Non-pigmented ciliary epithelial cell (primary cell): ENCODE data around the gene SESTD1.
"Not testable (repeated sequence)": the region's sequence is repeated elsewhere in the genome, so short reads cannot be mapped to it uniquely, and the experiment has no call there.

Source experiments
- DNase-seq: peaks from one replicate; pipeline ENCODE4 v3.0.0-alpha.2; 2010; ENCODE audit warnings: low read depth

Gene SESTD1

DNA sequence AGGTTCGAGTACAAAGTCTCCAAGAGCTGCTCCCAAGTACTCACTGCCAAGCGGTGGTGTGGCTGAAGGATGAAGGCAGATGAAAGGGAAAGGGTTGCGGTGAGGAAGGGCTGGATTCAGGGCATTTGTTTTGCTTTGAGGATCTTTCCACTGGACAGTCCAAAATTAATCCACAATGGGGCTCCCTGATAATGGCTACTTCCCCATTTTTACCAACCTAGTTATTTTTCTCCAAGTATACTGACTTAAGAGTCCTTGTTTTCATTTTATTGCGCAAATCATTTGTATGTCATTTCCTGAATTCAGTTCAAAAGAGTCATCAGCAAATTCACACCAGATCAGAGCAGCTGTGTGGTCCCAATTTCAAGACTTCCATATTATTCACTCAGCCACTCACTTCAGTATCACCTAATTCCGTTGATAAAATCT is 464 bp upstream of the SESTD1 start:
- peak; percentile 47 for DNase-seq

DNA sequence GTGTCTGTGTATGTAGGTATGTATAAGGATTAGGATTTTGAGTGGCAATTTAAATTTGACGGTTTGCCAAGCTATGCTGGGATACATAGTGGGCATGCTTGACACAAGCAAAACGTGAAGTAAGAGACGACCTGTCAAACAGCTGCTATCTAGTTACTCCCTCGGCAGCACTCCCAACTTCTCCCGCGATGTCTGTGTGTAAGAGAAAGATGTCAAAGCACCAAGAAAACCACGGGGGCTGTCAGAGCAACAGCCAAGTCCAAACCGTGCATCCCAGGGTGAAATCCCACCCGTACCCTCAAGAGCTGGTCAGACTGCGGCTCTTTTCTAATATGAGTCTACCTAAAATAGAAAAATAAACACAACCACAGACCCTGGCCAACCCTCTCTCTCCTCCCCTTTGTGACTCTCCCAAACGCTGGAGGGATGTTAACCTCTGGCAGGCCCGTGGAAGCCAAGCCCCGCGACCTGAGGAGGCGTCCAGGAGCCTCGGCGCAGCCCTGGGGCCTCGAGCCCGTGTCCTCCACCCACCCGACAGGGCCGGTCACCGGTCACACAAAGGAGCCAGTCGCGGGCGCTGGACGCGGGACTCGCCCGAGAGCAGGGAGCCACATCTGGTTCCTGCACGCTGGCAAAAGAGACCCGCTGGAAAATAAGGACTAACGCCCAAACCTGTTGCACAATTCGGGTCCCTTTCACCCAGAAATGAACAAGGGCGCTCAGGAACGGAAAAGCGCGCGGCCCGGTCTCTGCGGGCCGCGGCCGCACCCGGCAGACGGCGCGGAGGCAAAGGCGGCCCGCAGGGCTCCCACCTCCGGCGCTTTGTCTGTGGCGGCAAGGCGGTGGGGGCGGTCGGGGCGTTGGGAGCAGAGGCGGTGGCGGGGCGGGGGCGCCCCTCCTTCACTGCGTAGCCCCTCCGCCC is 925 bp downstream of the SESTD1 start:
- DNase-seq = no peak

DNA sequence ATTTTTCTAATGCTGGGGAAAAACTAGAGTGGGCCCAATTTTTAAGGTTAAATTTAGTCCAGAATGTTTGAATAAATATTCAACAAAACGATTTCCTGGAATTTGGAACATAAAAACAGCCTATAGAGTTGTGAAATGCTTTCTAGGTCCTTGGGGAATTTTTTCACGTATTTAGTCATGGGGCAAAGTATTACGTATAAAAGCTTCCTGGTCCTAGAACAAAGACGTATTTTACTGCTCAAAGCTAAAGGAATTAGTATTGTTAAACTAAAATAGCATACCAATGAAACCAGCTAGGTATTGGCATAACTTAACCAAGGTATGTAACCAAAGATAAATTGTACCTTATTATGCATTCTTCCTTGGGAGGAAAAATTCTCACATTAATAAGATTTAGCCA is 1.6 kb downstream of the SESTD1 start:
- no peak for DNase-seq

DNA sequence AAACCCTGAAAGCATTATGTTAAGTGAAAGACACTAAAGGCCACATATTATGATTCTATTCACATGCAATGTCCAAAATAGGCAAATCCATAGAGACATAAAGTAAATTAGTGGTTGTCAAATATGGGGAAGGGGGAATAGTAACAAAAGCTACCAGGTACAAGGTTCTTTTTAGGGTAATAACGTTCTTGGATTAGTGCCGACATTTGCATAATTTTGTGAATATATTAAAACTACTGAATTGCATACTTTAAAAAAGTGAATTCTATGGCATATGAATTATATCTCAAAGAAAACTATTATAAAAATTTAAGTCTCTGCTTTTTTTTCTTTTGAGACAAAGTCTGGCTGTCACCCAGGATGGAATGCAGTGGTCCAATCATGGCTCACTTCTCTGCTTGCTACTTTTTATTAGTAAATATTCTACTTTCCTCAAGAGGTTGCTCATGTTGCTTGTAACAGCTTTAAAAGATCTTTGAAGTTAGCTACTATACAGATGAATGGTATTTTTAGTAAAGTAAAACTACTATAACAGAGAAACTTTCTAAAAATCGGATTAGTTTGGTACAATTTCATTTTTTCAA is 2.5 kb downstream of the SESTD1 start:
- no peak for DNase-seq

DNA sequence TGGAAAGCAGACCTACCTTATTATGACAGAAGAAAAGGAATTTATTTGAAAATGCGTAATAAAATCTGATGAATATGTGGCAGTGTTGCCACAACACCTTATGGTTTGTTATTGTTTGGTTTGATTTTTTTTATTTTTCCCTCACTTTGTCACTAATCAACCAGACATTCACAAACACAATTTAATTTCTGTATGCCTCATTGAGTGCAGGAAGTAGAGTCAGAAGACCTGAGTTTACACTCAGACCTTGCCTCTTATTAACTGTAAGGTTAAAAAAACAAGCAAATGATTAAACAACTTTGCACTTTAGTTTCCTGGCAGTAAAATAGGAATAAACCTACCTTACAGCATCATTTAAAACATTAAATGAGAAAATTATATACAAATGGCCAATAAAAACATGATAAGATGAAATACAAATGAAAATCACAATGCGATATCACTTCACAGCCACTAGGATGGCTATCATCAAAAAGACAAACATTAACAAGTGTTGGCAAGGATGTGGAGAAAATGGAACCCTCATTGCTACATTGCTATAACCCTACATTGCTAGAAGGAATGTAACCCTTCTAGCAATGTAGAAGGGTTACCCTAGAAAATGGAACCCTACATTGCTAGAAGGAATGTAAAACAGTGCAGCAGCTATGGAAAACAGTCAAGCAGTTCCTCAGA is 3.3 kb downstream of the SESTD1 start:
- no peak for DNase-seq

DNA sequence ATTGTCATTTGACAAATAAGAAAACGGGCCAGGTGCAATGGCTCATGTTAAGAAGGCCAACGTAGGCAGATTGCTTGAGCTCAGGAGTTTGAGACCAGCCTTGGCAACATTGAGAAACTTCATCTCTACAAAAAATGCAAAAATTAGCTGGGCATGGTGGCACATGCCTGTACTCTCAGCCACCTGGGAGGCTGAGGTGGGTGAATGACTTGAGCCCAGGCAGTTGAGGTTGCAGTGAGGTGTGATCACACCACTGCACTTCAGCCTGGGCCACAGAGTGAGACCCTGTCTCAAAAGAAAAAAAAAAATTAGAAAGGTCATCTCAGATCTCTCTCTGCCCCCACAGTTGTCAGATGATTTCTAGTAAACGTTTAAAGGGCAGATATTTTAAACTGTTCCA is 4.4 kb downstream of the SESTD1 start:
- DNase-seq = no peak

DNA sequence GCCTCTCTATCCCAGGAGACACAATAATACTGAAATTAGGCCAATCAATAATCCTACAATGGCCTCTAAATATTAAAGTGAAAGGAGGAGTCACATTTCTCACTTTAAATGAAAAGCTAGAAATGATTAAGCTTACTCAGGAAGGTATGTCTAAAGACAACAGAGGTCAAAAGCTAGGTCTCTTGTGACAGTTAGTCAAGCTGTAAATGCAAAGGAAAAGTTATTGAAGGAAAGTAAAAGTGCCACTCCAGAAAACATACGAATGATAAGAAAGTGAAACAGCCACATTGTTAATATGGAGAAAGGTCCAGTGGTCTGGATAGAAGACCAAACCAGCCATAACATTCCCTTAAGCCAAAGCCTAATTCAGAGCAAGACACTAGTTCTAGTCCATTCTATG is 9.5 kb downstream of the SESTD1 start:
- DNase-seq = no peak

DNA sequence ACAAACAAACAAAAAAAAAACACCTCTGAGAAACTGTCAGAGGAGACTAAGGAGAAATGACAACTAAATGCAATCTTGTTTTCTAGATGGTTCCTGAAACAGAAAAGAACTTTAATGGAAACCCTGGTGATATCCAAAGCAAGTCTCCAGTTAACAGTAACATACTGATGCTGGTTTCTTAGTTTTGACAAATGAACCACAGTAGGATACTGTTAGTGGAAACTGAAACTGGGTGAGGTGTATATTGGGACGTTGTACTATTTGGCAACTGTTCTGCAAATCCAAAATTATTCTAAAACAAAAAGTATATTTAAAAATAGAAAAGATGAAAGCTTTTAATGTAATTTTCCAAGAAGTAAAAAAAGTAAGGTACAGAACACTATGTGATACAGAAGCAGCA is 11.4 kb downstream of the SESTD1 start:
- no peak for DNase-seq

DNA sequence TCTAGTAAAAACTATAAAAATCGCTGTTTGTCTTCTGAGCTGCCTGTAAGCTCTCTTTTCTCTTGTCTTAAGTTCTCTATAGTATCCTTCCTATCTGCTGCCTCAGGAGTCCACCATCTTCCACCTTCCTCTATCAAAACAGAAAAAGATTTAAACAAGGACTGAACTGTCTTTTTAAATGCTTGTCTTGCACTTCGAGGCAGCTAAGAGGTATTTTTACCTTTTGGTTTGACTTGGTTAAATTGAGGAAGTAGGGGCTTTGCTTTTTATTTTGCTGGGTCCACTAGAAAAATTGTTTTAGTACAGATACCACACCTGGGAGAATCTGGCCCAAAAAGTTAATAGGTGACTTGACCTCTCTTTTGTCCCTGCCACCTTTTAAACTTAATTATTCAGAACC is 12.2 kb downstream of the SESTD1 start:
- no peak for DNase-seq

DNA sequence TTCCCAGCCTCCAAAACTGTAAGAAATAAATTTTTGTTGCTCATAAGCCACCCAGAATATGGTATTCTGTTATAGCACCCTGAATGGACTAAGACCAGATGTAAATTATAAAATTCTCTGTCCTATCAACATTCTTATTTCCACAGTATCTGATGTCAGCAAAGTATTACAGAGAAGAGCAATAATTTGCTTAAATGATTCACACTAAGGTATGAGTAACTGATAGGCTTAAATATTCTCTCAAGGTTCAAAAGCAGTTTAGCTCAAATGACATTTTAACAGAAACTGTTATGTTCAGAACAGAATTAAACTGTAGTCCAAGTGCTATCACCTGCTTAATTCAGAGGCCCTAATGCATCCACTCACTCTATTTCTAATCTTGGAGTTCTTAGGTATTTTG is 12.8 kb downstream of the SESTD1 start:
- DNase-seq = no peak

DNA sequence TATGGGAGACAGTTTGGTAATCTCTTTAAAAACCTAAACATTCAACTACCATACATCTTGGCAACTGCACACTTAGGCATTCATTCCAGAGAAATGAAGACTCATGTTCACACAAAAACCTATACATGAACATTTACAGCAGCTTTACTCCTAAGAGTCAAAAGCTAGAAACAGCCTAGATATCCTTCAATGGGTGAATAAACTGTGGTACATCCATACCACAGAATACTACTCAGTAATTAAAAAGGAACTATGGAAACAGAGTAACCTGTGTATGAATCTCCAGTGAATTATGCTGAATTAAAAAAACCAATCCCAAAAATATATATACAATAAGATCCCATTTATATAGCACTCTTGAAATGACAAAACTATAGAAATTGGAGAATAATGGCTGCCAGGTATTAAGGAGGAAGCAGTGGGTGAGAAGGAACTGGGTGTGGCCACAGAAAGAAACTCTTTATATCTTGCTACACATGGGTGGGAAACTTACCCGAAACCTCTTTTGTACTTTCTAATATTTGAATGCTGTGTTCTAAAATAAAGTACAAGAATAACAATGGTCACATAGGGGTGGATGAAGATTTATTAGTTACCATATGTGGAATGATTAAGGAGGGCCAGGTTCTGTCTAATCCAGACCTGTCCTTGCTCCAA is 13.7 kb downstream of the SESTD1 start:
- no peak for DNase-seq

DNA sequence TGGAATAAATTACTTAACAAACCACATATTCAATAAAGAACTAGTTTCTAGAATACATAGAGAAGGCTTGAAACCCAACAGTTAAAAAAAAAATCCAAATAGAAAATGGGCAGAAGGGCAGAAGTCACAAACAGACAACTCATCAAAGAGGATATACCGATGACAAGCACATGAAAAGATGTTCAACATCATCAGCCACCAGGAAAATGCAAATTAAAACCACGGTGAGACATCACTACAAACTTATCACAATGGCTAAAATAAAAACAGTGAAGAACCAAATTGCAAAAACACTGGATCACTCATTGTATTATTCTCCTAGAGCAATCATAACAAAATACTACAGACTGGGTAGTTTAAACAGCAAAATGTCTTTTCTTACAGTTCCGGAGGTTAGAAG is 14.5 kb downstream of the SESTD1 start:
- DNase-seq = no peak

DNA sequence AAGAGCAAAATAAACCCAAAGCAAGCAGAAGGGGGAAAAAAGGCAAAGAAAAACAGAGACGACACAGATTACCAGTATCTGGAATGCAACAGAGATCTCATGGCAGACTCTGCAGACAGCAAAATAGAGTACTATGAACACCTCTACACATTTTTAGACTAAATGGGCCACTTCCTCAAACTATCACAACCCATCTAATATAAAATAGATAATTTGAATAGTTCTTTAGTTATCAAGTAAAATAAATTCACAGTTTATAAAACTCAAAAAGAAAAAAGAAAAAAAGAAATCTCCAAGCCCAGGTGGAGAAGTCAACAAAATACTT is 16.6 kb downstream of the SESTD1 start:
- no peak for DNase-seq

DNA sequence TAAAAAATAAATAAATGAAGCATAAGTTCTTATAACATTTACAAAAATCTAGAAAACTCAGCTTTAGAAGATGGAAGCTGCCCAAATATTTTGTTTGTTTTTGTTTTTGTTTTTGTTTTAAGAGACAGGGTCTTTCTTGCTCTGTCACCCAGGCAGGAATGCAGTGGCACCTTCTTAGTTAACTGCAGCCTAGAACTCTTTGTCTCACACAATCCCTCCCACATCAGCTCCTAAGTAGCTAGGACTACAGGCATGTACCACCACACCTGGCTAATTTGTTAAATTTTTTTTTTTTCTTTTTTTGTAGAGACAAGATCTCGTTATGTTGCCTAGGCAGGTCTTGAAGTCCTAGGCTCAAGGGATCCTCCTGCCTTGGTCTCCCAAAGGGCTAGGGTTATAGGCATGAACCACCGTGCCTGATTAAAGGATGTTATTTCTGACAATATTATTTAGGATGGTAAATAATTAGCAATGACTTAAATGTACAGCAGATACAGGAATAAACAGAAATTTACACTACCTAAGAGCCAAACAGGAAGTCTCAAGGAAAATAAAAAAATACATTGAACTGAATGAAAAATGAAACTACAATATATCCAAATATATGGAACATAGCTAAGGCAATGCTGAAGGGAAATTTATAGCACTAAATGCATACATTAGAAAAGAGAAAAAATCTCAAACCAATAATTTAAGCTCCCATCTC is 17.2 kb downstream of the SESTD1 start:
- no peak for DNase-seq

DNA sequence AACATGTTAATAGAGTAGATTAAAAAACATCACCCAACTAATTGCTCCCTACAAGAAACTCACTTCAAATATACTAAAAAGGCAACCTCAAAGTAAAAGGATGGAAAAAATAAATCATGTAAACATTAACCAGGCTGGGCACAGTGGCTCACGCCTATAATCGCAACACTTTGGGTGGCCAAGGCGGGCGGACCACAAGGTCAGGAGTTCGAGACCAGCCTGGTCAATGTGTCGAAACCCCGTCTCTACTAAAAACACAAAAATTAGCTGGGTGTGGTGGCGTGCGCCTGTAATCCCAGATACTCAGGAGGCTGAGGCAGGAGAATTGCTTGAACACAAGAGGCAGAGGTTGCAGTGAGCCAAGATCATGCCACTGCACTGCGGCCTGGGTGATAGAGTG is 18.8 kb downstream of the SESTD1 start:
- DNase-seq = not testable (repeated sequence)

DNA sequence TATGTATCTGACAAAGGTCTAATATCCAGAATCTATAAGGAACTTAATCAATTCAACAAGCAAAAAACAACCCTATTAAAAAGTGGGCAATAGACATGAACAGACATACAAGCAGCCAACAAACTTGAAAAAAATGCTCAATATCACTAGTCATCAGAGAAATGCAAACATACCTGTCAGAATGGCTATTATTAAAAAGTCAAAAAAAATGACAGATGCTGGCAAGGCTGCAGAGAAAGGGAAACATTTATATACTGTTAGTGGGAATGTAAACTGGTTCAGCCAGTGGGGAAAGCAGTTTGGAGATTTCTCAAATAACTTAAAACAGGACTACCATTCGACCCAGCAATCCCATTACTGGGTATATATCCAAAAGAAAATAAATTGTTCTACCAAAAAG is 21.6 kb downstream of the SESTD1 start:
- no peak for DNase-seq

DNA sequence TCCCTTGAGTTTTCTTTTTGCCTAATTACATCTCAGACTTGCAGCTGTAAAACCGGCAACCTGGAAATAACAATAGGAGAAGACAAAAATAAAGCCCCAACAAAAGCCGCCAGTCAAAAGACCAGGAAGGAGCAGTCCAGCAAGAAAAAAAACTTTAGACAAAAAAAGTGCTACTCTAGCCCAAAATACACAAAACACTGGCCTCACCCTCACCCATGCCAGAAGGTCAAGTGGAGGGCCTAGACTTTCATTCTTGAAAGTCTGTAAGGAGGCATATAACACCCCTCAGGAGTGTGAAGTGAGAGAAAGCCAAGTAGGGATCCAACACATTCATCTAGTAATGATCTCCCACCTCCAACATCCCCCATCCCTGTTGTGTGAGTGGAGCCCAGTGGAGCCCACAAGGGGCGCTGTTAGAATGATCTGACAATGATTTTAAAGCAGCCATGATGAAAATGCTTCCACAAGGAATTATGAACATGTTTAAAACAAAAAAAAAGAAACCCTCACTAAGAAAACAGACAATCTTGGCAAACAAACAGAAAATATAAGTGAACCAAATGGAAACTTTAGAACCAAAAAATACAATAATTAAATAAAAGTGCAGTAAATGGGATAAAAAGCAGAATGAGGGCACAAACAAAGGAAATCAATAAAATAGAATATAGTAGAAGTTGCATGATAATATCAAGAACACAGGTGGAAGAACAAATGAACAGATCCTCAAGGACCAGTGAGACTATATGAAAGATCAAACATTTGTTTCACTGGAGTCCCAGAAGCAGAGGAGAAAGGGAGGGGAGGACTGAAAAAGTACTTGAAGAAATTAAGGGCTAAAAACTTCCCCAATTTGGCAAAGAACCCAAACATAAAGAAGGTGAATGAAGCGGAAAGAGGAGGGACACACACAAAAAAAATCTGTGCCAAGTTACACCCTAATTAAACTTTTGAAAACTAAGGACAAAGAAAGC is 23.9 kb downstream of the SESTD1 start:
- no peak for DNase-seq

DNA sequence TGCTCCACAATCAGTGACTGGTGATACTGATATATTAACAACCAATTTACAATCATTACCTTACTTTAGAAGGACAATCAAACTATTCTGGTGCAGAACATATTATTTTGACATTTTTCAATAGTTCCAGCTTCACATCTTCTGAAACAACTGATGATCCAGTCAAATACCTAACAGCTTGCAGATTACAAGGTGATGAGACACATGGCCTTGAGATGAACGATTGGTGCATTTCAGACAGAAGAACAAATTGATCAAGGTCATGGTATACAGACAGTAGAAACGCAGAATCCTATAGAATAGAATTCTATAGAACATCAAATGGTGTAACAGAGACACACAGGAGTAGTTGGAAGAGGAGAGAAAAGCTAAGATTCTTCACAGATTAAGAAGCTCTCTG is 24.8 kb downstream of the SESTD1 start:
- DNase-seq = no peak

DNA sequence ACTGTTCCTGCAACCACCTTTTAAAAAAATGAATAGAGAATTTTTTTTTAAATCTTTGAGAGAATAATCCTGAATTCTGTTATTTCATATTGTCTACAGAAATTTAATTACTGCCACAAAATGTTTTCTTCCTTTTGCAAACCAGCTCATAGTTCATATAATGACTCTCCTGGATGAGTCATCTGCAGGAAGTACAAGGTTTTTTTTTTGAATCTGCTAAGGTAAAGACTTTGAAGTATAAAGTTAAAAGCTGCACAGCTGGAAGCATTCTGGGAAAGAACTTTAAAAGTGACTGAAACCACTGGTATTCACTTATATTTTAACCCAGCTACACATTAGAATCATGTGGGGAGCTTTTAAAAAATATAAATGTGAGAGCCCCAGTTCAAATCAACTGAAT is 25.4 kb downstream of the SESTD1 start:
- DNase-seq = no peak

DNA sequence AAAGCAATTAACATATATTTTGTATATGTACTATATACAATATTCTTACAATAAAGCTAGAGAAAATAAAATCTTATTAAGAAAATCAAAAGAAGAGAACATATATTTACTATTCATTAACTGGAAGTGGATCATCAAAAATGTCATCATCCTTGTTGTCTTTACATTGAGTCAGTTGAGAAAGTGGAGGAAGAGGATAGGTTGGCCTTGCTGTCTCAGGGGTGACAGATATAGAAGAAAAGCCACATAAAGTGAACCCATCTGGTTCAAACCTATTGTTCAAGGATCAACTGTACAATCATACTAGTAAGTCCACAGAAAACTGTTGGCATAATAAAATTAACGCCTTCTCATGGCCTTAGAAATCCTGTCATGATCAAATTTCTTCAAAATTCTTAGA is 26.6 kb downstream of the SESTD1 start:
- no peak for DNase-seq
